Measurements from ENCODE around the gene NUTF2.
A peak's percentile ranks its signal among the peaks of the same experiment; 100 is the strongest.

The NUTF2 gene

DNA sequence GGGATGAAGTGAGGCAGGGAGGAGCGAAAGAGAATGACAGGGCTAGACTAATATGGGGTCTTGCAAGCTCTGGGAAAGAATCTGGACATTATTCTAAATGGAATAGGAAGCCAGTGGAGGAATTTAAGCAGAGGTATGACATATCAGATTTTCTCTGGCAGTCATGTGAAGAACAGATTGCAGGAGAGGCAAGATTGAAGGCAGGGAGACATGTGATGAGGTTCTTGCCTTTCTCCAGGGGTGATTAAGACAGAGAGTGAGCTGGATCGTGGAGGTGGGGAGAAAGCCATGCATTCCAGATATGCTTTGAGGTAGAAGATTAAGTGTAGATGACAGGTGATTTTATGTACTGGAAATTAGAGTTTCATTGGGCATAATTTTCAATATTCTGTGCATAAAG is 8.9 kb upstream of the NUTF2 start:
- Histone ChIP-seq H3K9me3 (ENCODE audit: insufficient read depth, low read depth, low read length) (no peaks in the 10 kb centered on the region), H4K12ac (ENCODE audit: low read depth, low read length) (no peak overlapping the region), H3K36me3 (ENCODE audit: control insufficient read depth in 1 of 2, insufficient read depth in 2 of 2, low read length in 2 of 2) (no peaks in the 10 kb centered on the region), H2BK120ac (ENCODE audit: insufficient read depth, low read length, poor library complexity) (no peak overlapping the region), H3K4me1 (ENCODE audit: control insufficient read depth in 1 of 2, insufficient read depth in 2 of 2, low read length in 2 of 2) (peaks cover 5 to 12% of the 10 kb centered on the region in 2 experiments), H3K79me1 (ENCODE audit: low read length) (peaks cover 9% of the 10 kb centered on the region), H2AK5ac (ENCODE audit: low read length) (no peak overlapping the region), H3K4ac (ENCODE audit: low read depth, low read length) (no peak overlapping the region), H3K9ac (ENCODE audit: low read length) (no peak overlapping the region), H3K27ac (ENCODE audit: low read depth, low read length) (no peak overlapping the region), H2AFZ (ENCODE audit: insufficient read depth, low read length, poor library complexity) (no peak overlapping the region), H3K4me3 (ENCODE audit: low read depth, low read length) (no peak overlapping the region), H4K91ac (ENCODE audit: low read depth, low read length) (no peak overlapping the region), H3K18ac (ENCODE audit: low read length) (no peak overlapping the region), H3K79me2 (ENCODE audit: control insufficient read depth, insufficient read depth, low read length, poor library complexity) (peaks cover 8% of the 10 kb centered on the region), H2BK5ac (ENCODE audit: low read depth, low read length, poor library complexity) (no peak overlapping the region), H2BK12ac (ENCODE audit: low read length) (no peak overlapping the region), H3K23ac (ENCODE audit: low read length) (no peak overlapping the region), H3K14ac (ENCODE audit: low read length) (no peak overlapping the region), H4K8ac (ENCODE audit: low read depth, low read length) (no peak overlapping the region), H3K27me3 (ENCODE audit: insufficient read depth, low read length) (no peaks in the 10 kb centered on the region), H3K4me2 (ENCODE audit: low read length) (no peak overlapping the region)
- WGBS (ENCODE audit: extremely low coverage, insufficient coverage, insufficient read length), result no CpG with 5 or more reads among the region's 2 CpGs
- no peak for DNase-seq

DNA sequence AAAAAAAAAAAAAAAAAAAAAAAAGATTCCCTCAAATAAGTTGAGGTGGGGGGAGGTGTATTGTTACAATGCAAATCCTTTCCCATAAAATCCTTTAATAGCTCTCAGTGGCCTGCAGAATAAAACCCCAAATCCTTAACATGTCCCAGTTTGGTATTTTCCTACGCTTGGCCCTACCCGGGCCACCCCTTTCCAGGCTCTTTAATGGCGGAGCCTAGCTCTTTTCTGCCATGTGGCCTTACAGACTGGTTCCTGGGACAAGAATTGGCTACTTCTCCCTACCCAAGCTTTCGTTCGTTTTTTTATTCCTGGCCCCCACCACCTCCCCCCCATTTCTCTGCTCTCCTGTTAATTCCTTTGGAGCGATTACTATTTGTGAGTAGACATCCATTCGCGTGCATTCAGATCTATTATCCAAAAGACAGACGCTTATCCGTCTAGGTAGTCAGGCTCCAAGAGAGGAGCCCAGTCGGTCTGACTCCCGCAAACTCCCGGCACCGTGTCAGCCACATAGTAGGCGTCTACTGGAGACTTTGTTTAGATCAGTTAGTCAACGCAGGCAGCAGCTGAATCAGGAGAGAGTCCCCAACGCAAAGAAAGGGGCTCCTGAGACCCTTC is 5.4 kb upstream of the NUTF2 start:
- no peaks in the 10 kb centered on the region for H3K27me3 ChIP-seq (ENCODE audit: insufficient read depth, low read length)
- peak overlapping the region; percentile 69 for H4K91ac ChIP-seq (ENCODE audit: low read depth, low read length)
- peak overlapping the region; percentile 30 for H3K4ac ChIP-seq (ENCODE audit: low read depth, low read length)
- peaks cover 16 to 22% of the 10 kb centered on the region in 2 experiments for H3K4me1 ChIP-seq (ENCODE audit: control insufficient read depth in 1 of 2, insufficient read depth in 2 of 2, low read length in 2 of 2)
- H3K14ac ChIP-seq (ENCODE audit: low read length), result peak overlapping the region; percentile 45
- no peak for DNase-seq
- H3K27ac ChIP-seq (ENCODE audit: low read depth, low read length), result peak overlapping the region; percentile 48
- H2BK12ac ChIP-seq (ENCODE audit: low read length), result peak overlapping the region; percentile 10
- peak overlapping the region; percentile 83 for H4K8ac ChIP-seq (ENCODE audit: low read depth, low read length)
- WGBS (ENCODE audit: extremely low coverage, insufficient coverage, insufficient read length), result no CpG with 5 or more reads among the region's 17 CpGs
- H2BK5ac ChIP-seq (ENCODE audit: low read depth, low read length, poor library complexity), result peak overlapping the region; percentile 34
- H4K12ac ChIP-seq (ENCODE audit: low read depth, low read length), result peak overlapping the region; percentile 71
- H3K9me3 ChIP-seq (ENCODE audit: insufficient read depth, low read depth, low read length), result no peaks in the 10 kb centered on the region
- peak overlapping the region; percentile 46 for H3K4me2 ChIP-seq (ENCODE audit: low read length)
- H3K4me3 ChIP-seq (ENCODE audit: low read depth, low read length), result no peak overlapping the region
- H2AK5ac ChIP-seq (ENCODE audit: low read length), result no peak overlapping the region
- H3K36me3 ChIP-seq (ENCODE audit: control insufficient read depth in 1 of 2, insufficient read depth in 2 of 2, low read length in 2 of 2), result peaks cover 2 to 9% of the 10 kb centered on the region in 2 experiments
- peak overlapping the region; percentile 35 for H2BK120ac ChIP-seq (ENCODE audit: insufficient read depth, low read length, poor library complexity)
- peaks cover 8% of the 10 kb centered on the region for H3K79me1 ChIP-seq (ENCODE audit: low read length)
- no peak overlapping the region for H3K18ac ChIP-seq (ENCODE audit: low read length)
- no peak overlapping the region for H3K23ac ChIP-seq (ENCODE audit: low read length)
- peaks cover 4% of the 10 kb centered on the region for H3K79me2 ChIP-seq (ENCODE audit: control insufficient read depth, insufficient read depth, low read length, poor library complexity)
- peak overlapping the region; percentile 68 for H2AFZ ChIP-seq (ENCODE audit: insufficient read depth, low read length, poor library complexity)
- no peak overlapping the region for H3K9ac ChIP-seq (ENCODE audit: low read length)

DNA sequence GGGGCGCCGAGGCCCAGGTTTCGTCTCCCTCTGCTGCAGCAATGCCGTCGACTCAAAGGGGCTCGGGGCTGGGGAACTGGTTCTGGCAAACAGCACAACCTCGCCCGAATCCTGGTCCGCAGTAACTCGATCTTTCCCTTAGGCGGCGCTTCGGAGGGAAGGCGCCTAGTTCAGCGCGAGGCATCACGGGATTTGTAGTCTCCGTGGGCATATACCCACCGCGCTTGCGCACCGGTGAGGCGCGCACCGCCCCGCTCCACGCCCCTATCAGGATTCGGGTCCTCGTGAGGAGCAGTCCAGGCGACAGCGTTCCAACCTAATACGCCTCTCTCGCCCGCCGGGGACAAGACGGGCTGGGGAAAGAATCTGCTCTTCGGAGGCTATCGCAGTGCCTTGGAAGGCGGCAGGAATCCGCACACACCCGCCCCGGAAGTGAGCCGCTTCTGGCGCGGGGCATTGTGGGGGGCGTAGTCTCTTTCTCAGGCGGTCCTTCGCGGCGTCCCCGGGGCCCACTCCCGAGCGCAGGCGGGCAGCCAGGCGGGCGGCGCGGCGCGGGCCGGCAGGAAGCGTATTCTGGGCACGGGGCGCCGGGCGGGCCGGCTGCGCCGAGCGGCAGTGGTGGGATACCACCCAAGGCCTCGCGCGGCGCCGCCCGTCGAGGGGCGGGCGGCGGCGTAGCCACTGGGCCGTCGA is 4.8 kb upstream of the NUTF2 start, which contains the start of gene THAP11:
Gene THAP11, plus strand, starts transcription at position 505 of the 693 bp plus-strand sequence. CDS start 235 bp downstream, outside the sequence.
- WGBS (ENCODE audit: extremely low coverage, insufficient coverage, insufficient read length), result no CpG with 5 or more reads among the region's 83 CpGs

DNA sequence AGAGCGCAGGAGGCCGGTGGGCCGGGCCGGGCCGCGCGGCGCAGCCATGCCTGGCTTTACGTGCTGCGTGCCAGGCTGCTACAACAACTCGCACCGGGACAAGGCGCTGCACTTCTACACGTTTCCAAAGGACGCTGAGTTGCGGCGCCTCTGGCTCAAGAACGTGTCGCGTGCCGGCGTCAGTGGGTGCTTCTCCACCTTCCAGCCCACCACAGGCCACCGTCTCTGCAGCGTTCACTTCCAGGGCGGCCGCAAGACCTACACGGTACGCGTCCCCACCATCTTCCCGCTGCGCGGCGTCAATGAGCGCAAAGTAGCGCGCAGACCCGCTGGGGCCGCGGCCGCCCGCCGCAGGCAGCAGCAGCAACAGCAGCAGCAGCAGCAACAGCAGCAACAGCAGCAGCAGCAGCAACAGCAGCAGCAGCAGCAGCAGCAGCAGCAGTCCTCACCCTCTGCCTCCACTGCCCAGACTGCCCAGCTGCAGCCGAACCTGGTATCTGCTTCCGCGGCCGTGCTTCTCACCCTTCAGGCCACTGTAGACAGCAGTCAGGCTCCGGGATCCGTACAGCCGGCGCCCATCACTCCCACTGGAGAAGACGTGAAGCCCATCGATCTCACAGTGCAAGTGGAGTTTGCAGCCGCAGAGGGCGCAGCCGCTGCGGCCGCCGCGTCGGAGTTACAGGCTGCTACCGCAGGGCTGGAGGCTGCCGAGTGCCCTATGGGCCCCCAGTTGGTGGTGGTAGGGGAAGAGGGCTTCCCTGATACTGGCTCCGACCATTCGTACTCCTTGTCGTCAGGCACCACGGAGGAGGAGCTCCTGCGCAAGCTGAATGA is 4.0 kb upstream of the NUTF2 start:
- Histone ChIP-seq H4K8ac (ENCODE audit: low read depth, low read length) (peak overlapping the region; percentile 25), H3K79me2 (ENCODE audit: control insufficient read depth, insufficient read depth, low read length, poor library complexity) (peaks cover 9% of the 10 kb centered on the region), H3K27me3 (ENCODE audit: insufficient read depth, low read length) (no peaks in the 10 kb centered on the region), H3K36me3 (ENCODE audit: control insufficient read depth in 1 of 2, insufficient read depth in 2 of 2, low read length in 2 of 2) (peaks cover 2 to 9% of the 10 kb centered on the region in 2 experiments), H2AFZ (ENCODE audit: insufficient read depth, low read length, poor library complexity) (peak overlapping the region; percentile 9), H4K12ac (ENCODE audit: low read depth, low read length) (peak overlapping the region; percentile 0), H2BK120ac (ENCODE audit: insufficient read depth, low read length, poor library complexity) (no peak overlapping the region), H3K79me1 (ENCODE audit: low read length) (peaks cover 16% of the 10 kb centered on the region), H3K23ac (ENCODE audit: low read length) (no peak overlapping the region), H3K9me3 (ENCODE audit: insufficient read depth, low read depth, low read length) (no peaks in the 10 kb centered on the region), H3K18ac (ENCODE audit: low read length) (peak overlapping the region; percentile 20), H4K91ac (ENCODE audit: low read depth, low read length) (peak overlapping the region; percentile 95), H3K4me3 (ENCODE audit: low read depth, low read length) (peak overlapping the region; percentile 87), H3K4me1 (ENCODE audit: control insufficient read depth in 1 of 2, insufficient read depth in 2 of 2, low read length in 2 of 2) (peaks cover 16 to 22% of the 10 kb centered on the region in 2 experiments), H2BK12ac (ENCODE audit: low read length) (no peak overlapping the region), H2AK5ac (ENCODE audit: low read length) (no peak overlapping the region), H2BK5ac (ENCODE audit: low read depth, low read length, poor library complexity) (no peak overlapping the region), H3K4ac (ENCODE audit: low read depth, low read length) (no peak overlapping the region), H3K27ac (ENCODE audit: low read depth, low read length) (peak overlapping the region; percentile 99), H3K9ac (ENCODE audit: low read length) (peak overlapping the region; percentile 82), H3K14ac (ENCODE audit: low read length) (peak overlapping the region; percentile 3), H3K4me2 (ENCODE audit: low read length) (peak overlapping the region; percentile 99)
- peak; percentile 14 to 54 for DNase-seq
- WGBS (ENCODE audit: extremely low coverage, insufficient coverage, insufficient read length), result no CpG with 5 or more reads among the region's 67 CpGs

More for the DNA sequence above, 4.8 kb upstream of the NUTF2 start, which contains the start of gene THAP11:
- Histone ChIP-seq H3K79me2 (ENCODE audit: control insufficient read depth, insufficient read depth, low read length, poor library complexity) (peaks cover 4% of the 10 kb centered on the region), H2BK5ac (ENCODE audit: low read depth, low read length, poor library complexity) (peak within 1 kb of the TSS; percentile 99), H3K18ac (ENCODE audit: low read length) (peak within 1 kb of the TSS; percentile 91), H4K8ac (ENCODE audit: low read depth, low read length) (peak within 1 kb of the TSS; percentile 94), H3K9ac (ENCODE audit: low read length) (peak within 1 kb of the TSS; percentile 90), H2BK12ac (ENCODE audit: low read length) (peak within 1 kb of the TSS; percentile 67), H2AK5ac (ENCODE audit: low read length) (no peak within 1 kb of the TSS), H4K91ac (ENCODE audit: low read depth, low read length) (peak within 1 kb of the TSS; percentile 95), H2AFZ (ENCODE audit: insufficient read depth, low read length, poor library complexity) (peak within 1 kb of the TSS; percentile 99), H3K27me3 (ENCODE audit: insufficient read depth, low read length) (no peaks in the 10 kb centered on the region), H3K27ac (ENCODE audit: low read depth, low read length) (peak within 1 kb of the TSS; percentile 99), H3K4me2 (ENCODE audit: low read length) (peak within 1 kb of the TSS; percentile 99), H3K4me1 (ENCODE audit: control insufficient read depth in 1 of 2, insufficient read depth in 2 of 2, low read length in 2 of 2) (peaks cover 16 to 22% of the 10 kb centered on the region in 2 experiments), H3K36me3 (ENCODE audit: control insufficient read depth in 1 of 2, insufficient read depth in 2 of 2, low read length in 2 of 2) (peaks cover 2 to 9% of the 10 kb centered on the region in 2 experiments), H4K12ac (ENCODE audit: low read depth, low read length) (peak within 1 kb of the TSS; percentile 95), H3K79me1 (ENCODE audit: low read length) (peaks cover 11% of the 10 kb centered on the region), H3K4me3 (ENCODE audit: low read depth, low read length) (peak within 1 kb of the TSS; percentile 87), H3K4ac (ENCODE audit: low read depth, low read length) (peak within 1 kb of the TSS; percentile 77), H3K14ac (ENCODE audit: low read length) (peak within 1 kb of the TSS; percentile 98), H3K23ac (ENCODE audit: low read length) (no peak within 1 kb of the TSS), H3K9me3 (ENCODE audit: insufficient read depth, low read depth, low read length) (no peaks in the 10 kb centered on the region), H2BK120ac (ENCODE audit: insufficient read depth, low read length, poor library complexity) (peak within 1 kb of the TSS; percentile 97)
- DNase-seq, result peak; percentile 96 to 99
